NCI-H446 treated with DMSO at 0.1 percent for 48 hours (cell line): ENCODE results near the gene LRRC28.
"Not testable (repeated sequence)": the region's sequence is repeated elsewhere in the genome, so short reads cannot be mapped to it uniquely, and the experiment has no call there.

Source experiments
- DNase-seq: peaks from one replicate; lab custom pipeline; 2025; lab: John Stamatoyannopoulos, UW

LRRC28 gene

GRCh38 chr15:99250857-99251841, at the start of gene LRRC28:
TSS of gene LRRC28 (plus strand) at chr15:99251481. CDS start at chr15:99255958, 4,477 bp downstream.
- peak; percentile 94 for DNase-seq

DNA sequence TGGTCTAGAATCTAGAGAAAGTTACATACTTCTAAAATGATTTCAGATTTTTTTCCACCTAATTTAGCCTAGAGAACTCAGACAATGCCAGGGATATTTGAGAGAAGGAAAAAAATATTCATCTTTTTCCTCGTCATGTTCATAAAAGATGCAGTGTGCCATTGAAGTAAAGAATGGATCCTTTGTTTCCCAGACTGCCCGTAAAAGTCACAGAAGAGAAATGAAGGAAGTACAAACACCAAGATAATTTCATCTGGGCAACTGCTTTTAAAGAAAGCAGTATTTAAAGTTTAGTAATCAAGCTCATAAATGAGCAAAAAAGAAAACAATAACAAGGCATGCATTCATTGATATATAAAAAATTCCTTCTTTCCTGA, 49.1 kb upstream of the LRRC28 start:
- no peak for DNase-seq

GRCh38 chr15:99207672-99208071, 43.6 kb upstream of the LRRC28 start:
- no peak for DNase-seq

- no peak for DNase-seq
These were observed 42.0 kb upstream of the LRRC28 start for GRCh38 chr15:99209326-99209725.

- no peak for DNase-seq
These were observed 40.9 kb upstream of the LRRC28 start for GRCh38 chr15:99210334-99210733.

GRCh38 chr15:99211926-99212325, 39.4 kb upstream of the LRRC28 start:
- DNase-seq, result no peak

- DNase-seq, result no peak
These were observed 38.9 kb upstream of the LRRC28 start for GRCh38 chr15:99212406-99212805.

DNA sequence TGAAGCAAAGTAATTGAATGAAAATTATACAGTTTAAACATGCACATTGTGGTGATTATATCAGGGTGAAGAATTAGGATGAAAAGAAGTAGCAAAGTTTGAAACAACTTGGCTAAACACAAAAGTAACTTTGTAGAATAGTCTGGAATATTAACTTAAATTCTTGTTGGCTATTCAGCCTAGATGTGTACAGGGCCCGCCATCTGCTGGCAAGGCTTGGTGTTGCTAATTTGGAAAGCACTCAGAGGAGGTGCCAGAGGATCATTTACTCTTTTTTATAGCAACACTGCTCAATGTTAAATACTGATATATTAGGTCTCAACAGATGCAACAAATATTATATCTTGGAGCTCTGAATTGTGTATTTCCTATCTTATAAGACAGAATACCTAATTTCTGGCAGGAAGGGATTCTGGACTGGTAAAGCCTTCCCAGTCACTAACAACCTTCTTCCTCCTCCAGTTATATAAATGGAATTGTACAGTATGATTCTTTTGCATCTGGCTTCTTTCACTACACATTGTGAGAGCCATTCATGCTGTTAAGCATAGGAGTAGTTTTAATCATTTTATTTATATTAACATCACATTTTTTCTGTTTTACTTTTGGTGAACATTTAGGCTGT, 38.0 kb upstream of the LRRC28 start:
- DNase-seq, result no peak

- no peak for DNase-seq
These were observed 26.7 kb upstream of the LRRC28 start for GRCh38 chr15:99224372-99225214.

DNA sequence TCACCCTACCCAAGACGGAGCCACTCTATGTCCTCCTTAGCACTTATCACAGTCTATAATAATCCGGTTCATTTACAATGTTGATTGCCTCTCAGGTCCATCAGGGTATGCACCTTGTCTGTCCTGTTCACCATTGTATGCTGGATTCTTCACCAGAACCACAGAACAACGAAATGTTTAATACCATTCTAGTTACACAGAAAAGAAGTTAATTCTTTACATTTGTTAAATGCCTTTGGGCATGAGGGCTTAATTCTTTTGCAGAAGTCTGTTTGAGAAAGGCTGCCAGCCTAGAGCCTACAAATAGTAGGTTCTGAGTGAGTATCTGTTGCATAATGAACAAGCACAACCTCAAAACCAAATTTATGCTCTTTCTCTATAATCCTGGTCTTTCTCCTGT, 24.5 kb upstream of the LRRC28 start:
- DNase-seq, result no peak

DNA sequence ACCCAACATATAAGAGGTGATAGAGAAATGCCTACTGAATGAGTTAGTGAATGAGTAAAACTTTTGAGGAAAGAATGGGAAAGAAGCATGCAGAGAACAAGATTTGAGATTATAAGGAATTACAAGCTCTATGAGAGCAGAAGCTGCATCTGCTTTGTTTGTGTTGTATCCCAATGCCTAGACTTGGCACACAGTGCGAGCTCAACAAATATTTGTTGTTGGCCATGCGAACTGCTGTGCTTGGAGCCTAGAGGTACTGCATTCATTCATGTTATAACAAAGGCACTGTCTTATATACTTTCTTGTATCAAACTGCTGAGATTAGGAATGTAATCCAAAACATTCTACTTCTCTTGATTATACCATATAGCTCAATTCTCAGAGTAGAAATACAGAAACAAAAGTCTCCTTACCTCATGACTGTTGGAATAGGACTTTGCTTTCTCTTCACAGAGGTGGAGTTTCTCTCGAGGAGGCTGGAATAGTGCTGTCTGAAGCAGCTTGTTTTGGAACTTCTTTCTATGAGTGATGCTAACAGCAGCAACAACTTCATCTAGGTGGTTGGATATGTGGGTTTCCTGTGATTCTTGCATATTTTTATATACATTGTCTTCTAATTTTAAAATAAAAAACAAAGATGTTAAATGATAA, 23.0 kb upstream of the LRRC28 start:
- no peak for DNase-seq

DNA sequence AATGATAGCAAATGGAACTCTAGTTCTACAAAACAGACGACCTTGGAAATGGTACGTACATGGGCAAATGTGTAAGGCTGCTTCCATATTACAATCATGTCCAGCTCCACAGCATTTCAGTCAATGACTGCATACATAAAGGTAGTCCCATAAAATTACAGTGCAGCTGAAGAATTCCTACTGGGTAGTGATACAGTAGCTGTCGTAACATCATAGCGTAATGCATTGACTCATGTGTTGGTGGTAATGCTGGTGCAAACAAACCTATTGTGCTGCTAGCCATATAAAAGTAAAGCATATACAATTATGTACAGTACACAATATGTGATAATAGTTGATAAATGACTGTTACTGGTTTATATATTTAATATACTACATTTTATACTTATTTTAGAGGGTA, 20.4 kb upstream of the LRRC28 start:
- no peak for DNase-seq

GRCh38 chr15:99232740-99233139, 18.5 kb upstream of the LRRC28 start:
- no peak for DNase-seq

DNA sequence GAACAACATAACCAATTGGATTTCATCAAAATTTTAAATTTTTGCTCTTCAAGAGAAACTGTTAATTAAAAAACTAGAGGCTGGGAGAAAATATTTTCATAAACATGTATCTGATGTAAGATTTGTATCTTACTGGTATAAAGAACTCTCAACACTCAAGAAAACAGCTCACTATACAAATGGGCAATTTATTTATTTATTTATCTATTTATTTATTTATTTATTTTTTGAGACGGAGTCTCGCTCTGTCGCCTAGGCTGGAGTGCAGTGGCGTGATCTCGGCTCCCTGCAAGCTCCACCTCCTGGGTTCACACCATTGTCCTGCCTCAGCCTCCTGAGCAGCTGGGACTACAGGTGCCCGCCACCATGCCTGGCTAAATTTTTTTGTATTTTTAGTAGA, 17.1 kb upstream of the LRRC28 start:
- DNase-seq, result not testable (repeated sequence)

DNA sequence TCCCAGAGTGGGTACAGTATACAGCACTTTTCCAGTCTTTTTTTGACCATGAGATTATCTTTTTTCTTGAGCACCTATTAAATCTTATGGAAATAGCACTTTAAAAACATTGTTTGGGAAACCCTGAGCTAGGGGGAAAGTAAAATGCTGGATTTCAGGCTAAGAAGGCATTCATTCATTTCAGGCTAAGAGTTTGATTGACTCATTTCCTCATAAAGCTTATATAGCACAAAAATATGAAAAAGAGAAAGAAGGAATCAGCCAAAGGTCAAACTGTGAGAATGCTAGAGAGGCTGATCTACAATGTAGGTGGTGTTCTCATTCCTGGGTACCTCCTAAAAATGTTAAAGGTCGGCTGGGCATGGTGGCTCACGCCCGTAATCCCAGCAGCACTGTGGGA, 12.4 kb upstream of the LRRC28 start:
- no peak for DNase-seq

- no peak for DNase-seq
These were observed 11.6 kb upstream of the LRRC28 start for GRCh38 chr15:99239545-99240198.

- no peak for DNase-seq
These were observed 9.5 kb upstream of the LRRC28 start for GRCh38 chr15:99241752-99242151.

DNA sequence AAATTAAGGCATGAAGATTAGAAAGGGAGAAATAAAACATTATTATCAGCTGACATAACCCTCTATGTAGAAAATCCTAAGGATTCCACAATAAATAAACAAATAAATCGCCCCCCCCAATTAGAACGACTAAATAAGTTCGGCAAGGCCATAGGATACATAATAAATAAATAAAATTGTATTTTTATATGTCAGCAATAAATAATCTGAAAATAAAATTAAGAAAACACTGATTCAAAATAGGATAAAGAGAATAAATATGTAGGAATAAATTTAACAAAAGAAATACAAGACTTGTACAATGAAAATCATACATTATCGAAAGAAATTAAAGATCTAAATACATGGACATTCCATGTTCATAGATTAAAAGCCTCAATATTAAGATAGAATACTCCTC, 7.0 kb upstream of the LRRC28 start:
- no peak for DNase-seq

DNA sequence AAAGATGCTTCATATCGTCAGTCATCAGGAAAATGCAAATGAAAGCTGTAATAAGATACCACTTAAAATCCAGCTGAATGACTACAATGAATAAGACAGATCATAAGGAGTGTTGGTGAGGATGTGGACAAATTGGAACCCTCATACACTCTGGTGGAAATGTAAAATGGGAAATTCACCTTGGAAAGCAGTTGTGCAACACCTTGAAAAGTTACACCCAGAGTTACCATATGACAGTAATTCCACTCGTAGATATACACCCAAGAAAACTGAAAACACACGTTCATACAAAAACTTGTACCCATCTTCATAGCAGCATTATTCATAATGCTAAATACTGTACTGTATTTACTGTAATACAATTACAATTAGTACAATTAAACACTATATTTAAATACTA, 4.2 kb upstream of the LRRC28 start:
- DNase-seq, result no peak

- no peak for DNase-seq
These were observed 3.1 kb upstream of the LRRC28 start for GRCh38 chr15:99248000-99248715.
